AG20443 (cell line): ENCODE results near the gene IDI2.
A peak's percentile ranks its signal among the peaks of the same experiment; 100 is the strongest.

Experiments
- DNase-seq: peaks from one replicate; pipeline ENCODE4 v3.0.0; 2012; ENCODE audit warnings: low spot score, mixed read lengths

The IDI2 gene

GRCh38 chr10:980468-981093 is 45.1 kb downstream of the IDI2 start:
- no peak for DNase-seq

DNA sequence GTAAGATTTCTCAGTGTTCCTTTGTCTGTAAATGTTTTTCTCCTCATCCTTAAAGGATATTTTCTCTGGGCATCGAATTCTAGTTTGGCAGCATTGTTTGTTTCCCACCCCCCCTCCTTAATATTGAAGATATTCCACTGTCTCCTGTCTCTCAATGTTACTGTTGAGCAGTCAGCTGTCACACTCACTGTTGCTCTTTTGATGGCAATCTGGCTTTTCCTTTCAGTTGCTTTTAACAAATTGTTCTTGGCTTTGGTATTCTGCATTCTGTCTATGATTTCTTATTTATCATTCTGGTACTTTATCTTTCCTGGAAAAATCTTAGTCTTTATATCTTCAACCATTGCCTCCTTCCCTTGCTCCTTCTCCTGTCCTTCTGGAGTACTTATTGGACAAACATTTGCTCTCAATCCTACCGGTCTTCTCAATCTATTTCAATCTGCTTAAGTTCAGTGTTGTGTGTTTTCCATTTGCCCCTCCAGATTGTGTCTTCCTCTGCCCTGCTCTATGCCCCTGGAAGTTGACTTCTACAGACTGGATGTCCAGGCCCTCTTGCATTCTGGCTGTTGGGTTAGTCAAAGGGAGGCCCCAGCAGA is 46.7 kb downstream of the IDI2 start:
- no peak for DNase-seq

GRCh38 chr10:976316-976715 is 49.3 kb downstream of the IDI2 start:
- no peak for DNase-seq

DNA sequence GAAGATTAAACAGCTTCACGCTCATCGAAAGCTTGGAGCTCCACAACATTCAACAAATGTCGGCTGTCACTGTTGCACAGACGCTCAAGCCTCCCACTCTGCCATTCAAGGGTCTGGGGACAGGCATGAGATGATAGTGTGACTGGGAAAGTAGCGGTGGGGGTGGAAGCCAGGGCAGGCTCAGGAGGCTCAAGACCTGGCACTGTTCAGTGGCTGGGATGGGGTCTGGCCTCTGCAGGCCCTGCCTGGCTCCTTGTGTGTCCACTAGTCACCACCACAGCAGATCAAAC is 50.9 kb downstream of the IDI2 start:
- DNase-seq: no peak

- no peak for DNase-seq
These were observed 51.4 kb downstream of the IDI2 start for GRCh38 chr10:974038-974784.

DNA sequence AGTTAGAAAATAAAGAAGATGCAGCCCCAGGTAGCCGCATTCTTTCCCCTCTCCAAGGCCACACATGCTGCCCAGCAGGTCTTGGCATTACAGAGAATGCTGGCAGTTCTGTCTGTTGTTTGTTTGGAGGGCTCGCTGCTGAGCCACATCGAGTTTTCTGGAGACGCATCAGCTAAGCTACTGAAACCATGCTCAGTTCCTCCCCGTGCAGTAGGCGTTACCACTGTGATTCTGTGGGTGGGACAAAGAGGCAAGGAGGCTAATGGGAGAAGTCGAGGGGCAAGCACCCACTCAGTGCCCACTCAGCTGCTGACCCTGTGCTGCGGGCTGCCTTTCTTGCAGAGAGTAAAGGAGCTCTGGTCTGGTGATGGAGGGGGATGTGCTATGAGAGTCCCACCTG is 52.9 kb downstream of the IDI2 start:
- DNase-seq: no peak

- no peak for DNase-seq
These were observed 54.0 kb downstream of the IDI2 start for GRCh38 chr10:971613-972012.

DNA sequence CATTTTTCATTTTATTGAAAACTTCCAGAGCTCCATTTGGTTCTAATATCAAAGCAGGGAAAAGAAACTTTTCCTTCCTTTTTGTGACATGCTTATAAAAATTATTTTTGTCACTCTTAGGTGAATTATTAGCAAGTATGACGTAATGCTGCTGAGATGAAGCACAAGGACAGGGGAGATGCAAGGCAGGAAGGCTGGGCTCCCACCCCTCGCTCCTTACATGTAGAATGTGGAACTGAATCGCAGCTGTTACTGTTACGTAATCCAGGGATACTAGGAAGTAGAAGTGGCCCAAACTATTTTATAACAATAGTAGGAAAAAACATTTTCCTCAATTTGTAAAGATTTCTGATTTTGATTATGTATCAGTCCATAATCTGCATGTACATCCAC is 54.5 kb downstream of the IDI2 start:
- DNase-seq: no peak

GRCh38 chr10:970311-971149 is 55.1 kb downstream of the IDI2 start:
- peak; percentile 53 for DNase-seq

DNA sequence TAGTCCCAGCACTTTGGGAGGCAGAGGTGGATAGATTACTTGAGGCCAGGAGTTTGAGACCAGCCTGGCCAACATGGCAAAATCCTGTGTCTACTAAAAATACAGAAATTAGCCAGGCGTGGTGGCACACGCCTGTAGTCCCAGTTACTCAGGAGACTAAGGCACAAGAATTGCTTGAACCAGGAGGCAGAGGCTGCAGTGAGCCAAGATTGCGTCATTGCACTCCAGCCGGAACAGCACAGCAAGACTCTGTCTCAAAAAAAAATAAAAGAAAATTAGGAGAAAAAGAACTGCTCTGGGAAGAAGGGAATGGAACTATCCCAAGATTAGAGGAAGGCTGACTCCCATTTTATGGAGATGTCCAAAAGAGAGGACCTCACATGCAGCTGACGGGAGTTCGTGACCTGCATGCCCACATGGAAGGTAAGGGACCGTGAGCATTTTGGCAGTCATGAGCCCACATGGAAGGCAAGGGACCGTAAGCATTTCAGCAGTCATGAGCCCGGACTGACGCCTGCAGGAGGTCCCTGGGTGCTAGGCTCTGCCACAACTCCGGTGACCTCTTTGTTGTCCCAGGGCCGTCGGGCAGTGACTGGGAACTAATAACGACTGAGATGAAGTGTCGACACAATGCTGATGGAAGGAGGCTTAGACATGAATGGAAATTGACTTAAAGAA is 56.0 kb downstream of the IDI2 start:
- DNase-seq: no peak
